H9 (cell line): ENCODE measurements around the gene CYTH3. TPM values are rescaled to one million over a fixed set of nuclear protein-coding genes. Genes with fewer than 3 reads are reported as not detected.
A peak's percentile ranks its signal among the peaks of the same experiment; 100 is the strongest.

Experiments
- DNase-seq: peaks from one replicate; pipeline ENCODE4 v3.0.0-alpha.2; 2017
- H2AFZ ChIP-seq: one replicate; pipeline ENCODE4 v1.6.1; 2013; ENCODE audit warnings: mild to moderate bottlenecking, low read length, control low read depth, moderate library complexity
- H2AK5ac ChIP-seq: 2 replicates; pipeline ENCODE4 v1.6.1; 2013; ENCODE audit warnings: low read length, control low read depth, mixed read lengths; ENCODE audit not compliant: insufficient read length
- H2BK120ac ChIP-seq: one replicate; pipeline ENCODE4 v1.6.1; 2013; ENCODE audit warnings: low read depth, mild to moderate bottlenecking, low read length, control low read depth, inconsistent platforms; ENCODE audit not compliant: poor library complexity, severe bottlenecking
- H2BK12ac ChIP-seq: 2 replicates; pipeline ENCODE4 v1.6.1; 2013; ENCODE audit warnings: low read length, control low read depth, mixed read lengths, low read depth; ENCODE audit not compliant: insufficient read length
- H2BK15ac ChIP-seq: 2 replicates; pipeline ENCODE4 v1.6.1; 2013; ENCODE audit warnings: low read depth, low read length, control low read depth
- H2BK20ac ChIP-seq: one replicate; pipeline ENCODE4 v1.6.1; 2013; ENCODE audit warnings: low read depth, mild to moderate bottlenecking, low read length, control low read depth, inconsistent platforms; ENCODE audit not compliant: poor library complexity, severe bottlenecking
- H2BK5ac ChIP-seq: 2 replicates; pipeline ENCODE4 v1.6.1; 2013; ENCODE audit warnings: low read length, control low read depth, mixed read lengths; ENCODE audit not compliant: insufficient read length
- H3K14ac ChIP-seq: 2 replicates; pipeline ENCODE4 v1.6.1; 2013; ENCODE audit warnings: low read length, control low read depth; ENCODE audit not compliant: insufficient read depth
- H3K18ac ChIP-seq: 2 replicates; pipeline ENCODE4 v1.6.1; 2013; ENCODE audit warnings: low read depth, mild to moderate bottlenecking, mixed read lengths, low read length, control low read depth; ENCODE audit not compliant: insufficient read length
- H3K23ac ChIP-seq: 2 replicates; pipeline ENCODE4 v1.6.1; 2013; ENCODE audit warnings: low read length, control low read depth, mixed read lengths, low read depth; ENCODE audit not compliant: insufficient read length
- H3K23me2 ChIP-seq: 2 replicates; pipeline ENCODE4 v1.6.1; 2013; ENCODE audit warnings: low read depth, mild to moderate bottlenecking, mixed read lengths, low read length, control low read depth; ENCODE audit not compliant: insufficient read length, poor library complexity, severe bottlenecking
- H3K27ac ChIP-seq: 2 replicates; pipeline ENCODE4 v1.5.1; 2013; ENCODE audit warnings: low read length, control low read depth, mixed read lengths, low read depth; ENCODE audit not compliant: insufficient read length
- H3K27me3 ChIP-seq: 2 replicates; pipeline ENCODE4 v1.6.1; 2013; ENCODE audit warnings: low read length, control low read depth, inconsistent platforms; ENCODE audit not compliant: insufficient read depth
- H3K4ac ChIP-seq: 2 replicates; pipeline ENCODE4 v1.6.1; 2013; ENCODE audit warnings: low read depth, mild to moderate bottlenecking, control low read depth, inconsistent platforms, low read length, moderate library complexity
- H3K4me1 ChIP-seq: 2 replicates; pipeline ENCODE4 v1.6.1; 2013; ENCODE audit warnings: low read length, control low read depth, inconsistent platforms; ENCODE audit not compliant: insufficient read depth
- H3K4me2 ChIP-seq: 2 replicates; pipeline ENCODE4 v1.6.1; 2013; ENCODE audit warnings: low read length, control low read depth, mixed read lengths; ENCODE audit not compliant: insufficient read length, insufficient read depth
- H3K56ac ChIP-seq: 2 replicates; pipeline ENCODE4 v1.6.1; 2013; ENCODE audit warnings: low read depth, mild to moderate bottlenecking, mixed read lengths, low read length, control low read depth; ENCODE audit not compliant: insufficient read length
- H3K79me1 ChIP-seq: 2 replicates; pipeline ENCODE4 v1.6.1; 2013; ENCODE audit warnings: low read depth, mild to moderate bottlenecking, moderate library complexity, low read length, control low read depth, inconsistent platforms; ENCODE audit not compliant: insufficient read depth, poor library complexity, severe bottlenecking
- H3K79me2 ChIP-seq: 2 replicates; pipeline ENCODE4 v1.6.1; 2013; ENCODE audit warnings: low read length, control low read depth, inconsistent platforms; ENCODE audit not compliant: insufficient read depth
- H3K9ac ChIP-seq: 2 replicates; pipeline ENCODE4 v1.6.1; 2013; ENCODE audit warnings: low read length, control low read depth, mixed read lengths; ENCODE audit not compliant: insufficient read length; ENCODE audit errors: extremely low read depth
- H3K9me3 ChIP-seq: one replicate; pipeline ENCODE4 v1.6.1; 2013; ENCODE audit warnings: low read depth, low read length, inconsistent platforms; ENCODE audit not compliant: control insufficient read depth
- H3T11ph ChIP-seq: one replicate; pipeline ENCODE4 v1.6.1; 2013; ENCODE audit warnings: mild to moderate bottlenecking, low read length, control low read depth, inconsistent platforms
- H4K20me1 ChIP-seq: one replicate; pipeline ENCODE4 v1.6.1; 2013; ENCODE audit not compliant: control insufficient read depth, insufficient read length, insufficient read depth
- H4K5ac ChIP-seq: 2 replicates; pipeline ENCODE4 v1.6.1; 2013; ENCODE audit warnings: low read depth, mild to moderate bottlenecking, mixed read lengths, low read length, control low read depth; ENCODE audit not compliant: insufficient read length
- H4K8ac ChIP-seq: replicated peaks from 2 replicates; pipeline ENCODE4 v1.6.1; 2013; ENCODE audit warnings: low read length, control low read depth, mixed read lengths, low read depth; ENCODE audit not compliant: insufficient read length
- H4K91ac ChIP-seq: 2 replicates; pipeline ENCODE4 v1.6.1; 2013; ENCODE audit warnings: low read depth, mild to moderate bottlenecking, moderate library complexity, mixed read lengths, low read length, control low read depth; ENCODE audit not compliant: insufficient read length
- H3K27ac Mint-ChIP-seq, 3 experiments: 2 replicates in 2 of 3; 3 replicates in 1 of 3; pipeline ENCODE4 v1.8.0; 2020 to 2021; ENCODE audit warnings: mixed read lengths in 3 of 3, mild to moderate bottlenecking in 1 of 3, moderate library complexity in 1 of 3
- H3K27me3 Mint-ChIP-seq: 2 replicates; pipeline ENCODE4 v1.8.0; 2021; ENCODE audit warnings: low read depth, mild to moderate bottlenecking, moderate library complexity, mixed read lengths
- H3K36me3 Mint-ChIP-seq, 3 experiments: 2 replicates in 2 of 3; 3 replicates in 1 of 3; pipeline ENCODE4 v1.8.0; 2020 to 2021; ENCODE audit warnings: low read depth in 3 of 3, mixed read lengths in 3 of 3; ENCODE audit not compliant: insufficient read depth in 1 of 3
- H3K4me1 Mint-ChIP-seq, 2 experiments: 2 replicates each; pipeline ENCODE4 v1.8.0; 2020; ENCODE audit warnings: mixed read lengths in 2 of 2
- H3K4me3 Mint-ChIP-seq, 2 experiments: 2 replicates in 1 of 2; 3 replicates in 1 of 2; pipeline ENCODE4 v1.8.0; 2020 to 2021; ENCODE audit warnings: mild to moderate bottlenecking in 2 of 2, mixed read lengths in 2 of 2, moderate library complexity in 1 of 2
- H3K9me3 Mint-ChIP-seq, 2 experiments: 2 replicates in 1 of 2; 3 replicates in 1 of 2; pipeline ENCODE4 v1.8.0; 2020; ENCODE audit warnings: mild to moderate bottlenecking in 2 of 2, mixed read lengths in 2 of 2, moderate library complexity in 1 of 2
- CTCF ChIP-seq: fragments of 200-600 bp; sonication (generic); conservative IDR thresholded peaks from 3 replicates; pipeline ENCODE4 v1.8.0; 2021; ENCODE audit warnings: antibody characterized with exemption, mild to moderate bottlenecking
- WGBS: extraction: QIAGEN DNeasy Blood & Tissue Kit; methylation state at CpG from one replicate; pipeline ENCODE4 v1.1.7; 2013; ENCODE audit warnings: missing lambda C conversion rate, low lambda C conversion rate, mixed read lengths; ENCODE audit not compliant: insufficient read length; ENCODE audit errors: extremely low coverage; 5-methylcytosine and 5-hydroxymethylcytosine counted together
- total RNA-seq: library from RNA; stranded (reverse); gene quantifications from 2 replicates; pipeline ENCODE4 v1.2.1, GENCODE V29; 2021

Gene CYTH3
- total RNA-seq, 1 experiment from 2014 or later = 12.3 TPM

- H3K4me1 ChIP-seq = no peaks in the 10 kb centered on the region; the same call in 1 of the 2 replicates
- no peak overlapping the region for H2BK12ac ChIP-seq
- Mint-ChIP-seq H3K27ac (peak overlapping the region in 1 of 3 experiments; percentile 54; a peak in 1 of 7 replicates), H3K36me3 (no peaks in the 10 kb centered on the region), H3K4me3 (no peak overlapping the region), H3K4me1 (peaks cover 37 to 40% of the 10 kb centered on the region in 2 experiments), H3K9me3 (no peaks in the 10 kb centered on the region), H3K27me3 (no peaks in the 10 kb centered on the region)
- H3K23ac ChIP-seq = no peak overlapping the region
- no peaks in the 10 kb centered on the region for H4K20me1 ChIP-seq
- no peaks in the 10 kb centered on the region for H3K27me3 ChIP-seq
- H2BK5ac ChIP-seq = no peak overlapping the region
- DNase-seq = no peak
- no peaks in the 10 kb centered on the region for H3K79me1 ChIP-seq
- no peak overlapping the region for H3K27ac ChIP-seq
- H4K8ac ChIP-seq = no peak overlapping the region
- H4K5ac ChIP-seq = no peak overlapping the region
- H2BK120ac ChIP-seq = no peak overlapping the region
- no peak overlapping the region for H4K91ac ChIP-seq
- no peak overlapping the region for H3K18ac ChIP-seq
- no peak overlapping the region for H2AFZ ChIP-seq
- no peak overlapping the region for H2BK20ac ChIP-seq
- no peak overlapping the region for H3K14ac ChIP-seq
- no peak overlapping the region for H2AK5ac ChIP-seq
- no peak for TF ChIP-seq CTCF
- H3K56ac ChIP-seq = no peak overlapping the region
- no peak overlapping the region for H3K4me2 ChIP-seq
- WGBS = no CpG with 5 or more reads among the region's 9 CpGs
- 0 out of 2 replicates have a peak, but pooled peaks cover 3% of the 10 kb centered on the region for H3K79me2 ChIP-seq
- H3K9me3 ChIP-seq = no peaks in the 10 kb centered on the region
- H3T11ph ChIP-seq = no peak overlapping the region
- no peak overlapping the region for H3K9ac ChIP-seq
- no peak overlapping the region for H2BK15ac ChIP-seq
- H3K4ac ChIP-seq = no peak overlapping the region
- no peaks in the 10 kb centered on the region for H3K23me2 ChIP-seq
These were observed 15.5 kb downstream of the CYTH3 start for GRCh38 chr7:6256677-6257535.
